Measurements from ENCODE around the gene EXD3.
"Not testable (repeated sequence)": the region's sequence is repeated elsewhere in the genome, so short reads cannot be mapped to it uniquely, and the experiment has no call there.

EXD3 gene

DNA sequence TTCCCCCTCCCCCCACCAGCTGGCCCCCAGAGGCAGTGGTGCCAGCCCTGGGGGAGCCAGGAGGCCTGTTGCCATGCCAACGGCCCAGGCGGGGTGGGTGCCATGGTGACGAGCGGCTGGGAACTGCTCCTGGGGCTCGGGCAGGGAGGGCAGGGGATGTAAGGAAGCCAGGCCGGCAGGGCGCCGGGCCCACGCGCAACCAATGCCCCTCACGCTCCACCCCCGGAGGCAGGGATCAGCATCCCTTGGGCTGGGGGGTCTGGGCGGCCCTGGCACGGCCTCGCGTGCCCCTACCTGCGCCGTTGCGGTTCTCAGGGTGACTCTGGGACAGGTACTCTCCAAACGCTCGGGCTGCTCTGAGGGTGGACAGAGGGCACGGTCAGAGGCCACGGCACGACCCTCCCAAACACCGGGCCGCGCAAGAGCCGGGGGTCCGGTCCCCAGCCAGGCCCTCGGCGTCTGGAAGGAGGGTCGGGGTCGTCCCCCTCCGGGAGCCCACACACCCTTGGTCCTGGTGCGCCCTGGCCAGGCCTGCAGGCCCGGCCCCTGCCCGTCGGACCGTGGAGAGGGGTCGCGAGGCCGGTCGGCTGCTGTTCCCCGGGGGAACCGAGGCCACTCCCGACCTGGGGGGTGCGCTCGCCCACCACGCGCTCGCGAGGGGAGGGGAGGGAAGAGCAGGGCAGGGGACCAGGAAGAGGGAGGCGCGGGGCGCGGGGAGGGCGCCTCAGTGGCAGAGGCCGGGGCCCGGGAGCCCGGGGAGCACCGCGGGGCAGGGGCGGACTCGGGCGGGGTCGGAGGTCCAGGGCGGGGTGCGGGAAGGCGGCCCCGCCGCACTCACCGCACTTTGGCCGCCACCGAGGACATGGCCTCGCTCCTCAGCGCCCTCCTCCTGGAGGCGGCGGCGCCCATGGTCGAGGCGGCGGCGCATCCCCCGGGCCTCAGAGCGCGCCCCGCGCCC is 35.5 kb upstream of the EXD3 start:
- no peak for DNase-seq (ENCODE audit: low read depth, low spot score)

DNA sequence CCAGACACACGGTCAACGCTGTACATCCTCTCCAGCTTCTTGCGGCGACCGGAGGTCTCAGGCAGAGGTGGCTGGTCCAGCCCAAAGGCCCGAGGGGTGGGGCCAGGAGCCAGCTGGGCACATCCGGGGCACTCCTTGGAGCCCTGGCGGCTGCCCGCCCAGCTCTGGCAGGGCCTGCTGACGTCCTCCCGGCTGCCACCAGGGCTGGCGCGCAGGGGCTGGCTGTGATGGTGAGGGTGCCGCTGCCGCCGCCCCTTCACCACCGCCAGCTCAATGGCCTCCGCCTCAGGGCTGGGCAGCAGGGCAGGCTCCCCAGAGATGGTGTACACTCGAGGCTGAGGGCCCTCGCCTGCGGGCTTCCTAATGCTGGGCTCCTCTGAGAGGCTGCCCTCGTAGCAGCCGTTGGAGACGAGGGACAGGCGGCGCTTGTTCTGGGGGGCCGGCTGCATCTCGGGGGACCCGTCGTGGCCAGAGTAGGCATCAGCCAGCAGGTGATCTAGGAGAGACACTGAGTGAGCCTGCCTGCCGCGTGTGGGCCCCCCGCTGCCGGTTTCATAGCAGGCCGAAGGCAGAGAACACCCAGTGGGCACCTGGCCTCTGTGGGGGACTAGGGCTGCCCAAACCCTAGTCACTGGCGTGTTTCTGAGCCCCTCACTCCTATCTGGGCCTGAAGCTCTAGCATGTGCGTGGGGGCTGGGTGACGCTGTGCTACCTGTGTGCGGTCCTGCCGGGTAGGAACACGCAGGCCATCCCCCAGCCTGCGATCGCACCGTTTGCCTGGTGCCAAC is 34.6 kb upstream of the EXD3 start:
- no peak for DNase-seq (ENCODE audit: low read depth, low spot score)

DNA sequence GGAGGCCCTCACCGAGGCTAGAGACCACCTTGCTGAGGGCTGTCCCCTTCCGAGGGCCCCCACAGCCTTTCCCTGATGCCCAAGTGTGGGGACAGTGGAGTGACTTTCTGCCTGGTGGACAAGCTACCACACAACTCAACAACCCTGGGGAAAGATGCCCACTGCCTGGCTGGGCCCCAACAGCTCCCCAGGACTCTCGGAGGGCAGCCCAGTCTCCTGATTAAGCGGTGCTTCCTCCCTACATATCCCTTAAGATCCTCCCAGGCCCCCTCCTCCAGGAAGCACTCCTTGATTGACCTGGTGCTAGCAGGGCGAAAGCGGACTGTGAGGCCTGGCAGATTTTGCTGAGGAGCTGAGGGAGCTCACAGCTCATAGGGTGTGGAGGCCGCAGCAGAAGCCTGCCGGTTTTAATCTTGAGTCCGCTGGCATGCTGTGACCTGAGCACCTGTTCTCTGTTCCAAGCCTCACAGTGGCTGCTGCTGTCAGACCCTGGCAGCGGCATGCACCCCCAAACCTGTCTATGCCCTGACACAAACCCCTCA is 34.0 kb upstream of the EXD3 start:
- no peak for DNase-seq (ENCODE audit: low read depth, low spot score)

DNA sequence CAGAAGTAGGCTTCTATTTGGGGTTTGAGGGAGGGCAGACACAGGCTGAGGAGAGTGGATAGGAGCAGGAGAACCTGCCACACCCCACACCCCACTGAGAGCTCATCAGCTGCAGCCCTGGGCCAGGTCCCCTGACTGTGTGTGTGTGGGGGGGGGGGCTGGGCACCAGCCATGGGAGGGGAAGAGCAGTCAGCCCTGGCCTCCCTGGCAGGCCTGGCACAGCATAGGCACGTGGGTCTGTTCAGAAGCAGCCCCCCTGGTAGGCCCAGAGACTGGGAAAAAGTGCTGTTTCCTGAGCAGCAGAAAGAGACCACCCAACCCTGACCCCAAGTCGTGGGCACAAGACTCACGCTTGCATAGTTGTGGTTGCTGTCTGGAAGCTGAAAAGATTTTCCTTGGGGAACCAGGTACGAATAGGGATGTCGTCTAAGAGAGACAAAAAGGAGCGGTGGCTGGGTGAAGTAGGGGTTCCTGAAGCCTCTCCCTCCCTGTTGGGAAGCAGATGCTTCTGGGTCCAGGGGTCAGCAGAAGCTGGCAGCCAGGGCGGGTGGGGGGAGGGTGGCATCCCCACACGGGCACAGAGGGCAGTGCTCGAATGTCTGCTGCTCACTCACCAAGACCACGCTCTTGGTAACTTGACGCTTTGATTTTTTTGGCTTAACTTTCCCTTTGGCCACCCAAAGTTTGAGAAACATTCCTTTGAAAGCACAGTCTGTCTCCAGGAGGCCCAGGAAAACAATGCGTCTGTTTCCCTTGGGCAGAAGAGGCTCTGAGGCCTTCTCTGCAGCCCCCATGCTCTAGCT is 33.3 kb upstream of the EXD3 start:
- DNase-seq (ENCODE audit: low read depth, low spot score) = no peak

DNA sequence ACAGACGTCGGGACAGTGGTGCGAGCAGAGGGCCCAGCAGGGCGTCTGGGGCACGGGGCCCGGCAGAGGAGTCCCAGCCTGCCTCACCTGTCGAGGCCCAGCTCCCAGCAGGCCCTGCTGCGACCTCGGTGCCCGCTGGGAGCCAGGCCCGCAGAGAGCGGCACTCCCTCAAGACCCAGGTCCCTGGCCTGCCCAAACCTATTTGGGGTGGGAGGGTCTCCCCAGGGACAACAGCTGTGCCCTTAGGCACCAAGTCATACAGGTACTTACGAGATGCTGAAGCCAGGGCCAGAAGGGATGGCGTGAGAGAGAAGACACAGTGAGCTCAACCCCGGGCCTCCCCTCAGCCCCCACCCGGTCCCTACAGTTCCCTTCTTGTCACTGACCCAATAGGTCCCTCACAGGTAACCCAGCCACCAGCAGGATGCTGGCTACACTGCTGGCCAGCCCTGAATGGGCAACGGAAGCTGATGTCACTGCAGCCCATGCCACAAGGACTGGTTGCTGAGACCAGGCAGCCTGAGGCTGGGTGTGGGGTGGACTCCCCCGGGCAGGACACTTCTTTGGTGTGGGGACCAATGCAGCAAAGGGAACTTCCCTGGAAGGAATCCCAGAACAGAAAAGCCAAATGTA is 32.5 kb upstream of the EXD3 start:
- DNase-seq (ENCODE audit: low read depth, low spot score) = no peak

DNA sequence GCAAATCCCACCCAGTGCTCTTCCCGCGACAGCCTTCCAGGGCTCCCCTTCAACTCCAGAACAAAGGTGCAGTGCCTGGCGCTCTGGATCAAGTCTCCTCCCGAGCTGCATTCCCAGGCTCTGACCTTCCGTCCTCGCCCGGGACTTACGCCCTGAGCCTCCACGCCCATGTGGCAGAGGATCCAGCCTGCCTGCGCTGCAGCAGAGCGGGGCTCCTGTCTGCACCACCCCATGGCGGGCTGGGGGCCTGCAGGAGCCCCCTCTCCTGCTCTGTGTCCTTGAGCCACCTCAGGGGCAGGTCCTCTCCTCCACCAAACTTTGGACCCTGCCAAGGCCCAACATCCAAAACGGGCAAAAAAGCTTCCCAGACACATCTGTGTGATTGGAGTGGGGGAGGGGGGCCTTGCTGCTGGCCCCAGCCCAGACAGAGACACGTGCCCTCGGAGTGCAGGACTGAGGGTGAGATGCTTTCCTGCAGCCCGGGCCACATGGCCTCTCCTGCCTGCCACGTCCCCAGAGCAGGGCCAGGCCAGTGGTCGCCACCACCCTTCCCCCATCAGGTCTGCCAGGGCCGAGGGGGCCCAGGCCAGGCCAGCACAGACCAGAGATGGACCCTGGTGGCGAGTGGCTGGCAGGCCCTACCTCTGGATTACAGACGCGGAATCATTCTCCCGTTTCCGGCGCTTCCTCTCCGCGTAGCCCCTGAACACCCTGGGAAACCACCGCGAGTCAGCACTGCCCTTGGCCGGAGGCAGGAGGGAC is 31.8 kb upstream of the EXD3 start:
- no peak for DNase-seq (ENCODE audit: low read depth, low spot score)

DNA sequence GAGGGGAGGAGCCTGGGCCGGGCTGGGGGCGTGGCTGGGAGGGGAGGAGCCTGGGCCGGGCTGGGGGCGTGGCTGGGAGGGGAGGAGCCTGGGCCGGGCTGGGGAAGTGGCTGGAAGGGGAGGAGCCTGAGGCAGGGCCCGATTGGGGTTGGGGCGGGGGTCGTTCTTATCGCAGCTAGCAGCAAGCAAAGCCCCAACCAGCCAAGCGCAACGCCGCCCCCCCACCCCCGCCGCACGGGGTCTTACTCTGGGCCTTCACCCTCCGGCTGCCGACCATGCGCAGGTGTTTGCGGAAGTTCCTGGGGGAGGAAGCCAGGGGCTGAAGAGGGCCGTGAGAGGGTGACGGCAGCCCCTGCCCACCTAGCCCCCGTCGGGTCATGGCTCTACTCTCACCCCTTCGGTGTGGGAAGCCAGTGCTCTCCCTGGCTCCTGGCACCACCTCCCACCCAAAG is 31.2 kb upstream of the EXD3 start:
- DNase-seq (ENCODE audit: low read depth, low spot score) = no peak

DNA sequence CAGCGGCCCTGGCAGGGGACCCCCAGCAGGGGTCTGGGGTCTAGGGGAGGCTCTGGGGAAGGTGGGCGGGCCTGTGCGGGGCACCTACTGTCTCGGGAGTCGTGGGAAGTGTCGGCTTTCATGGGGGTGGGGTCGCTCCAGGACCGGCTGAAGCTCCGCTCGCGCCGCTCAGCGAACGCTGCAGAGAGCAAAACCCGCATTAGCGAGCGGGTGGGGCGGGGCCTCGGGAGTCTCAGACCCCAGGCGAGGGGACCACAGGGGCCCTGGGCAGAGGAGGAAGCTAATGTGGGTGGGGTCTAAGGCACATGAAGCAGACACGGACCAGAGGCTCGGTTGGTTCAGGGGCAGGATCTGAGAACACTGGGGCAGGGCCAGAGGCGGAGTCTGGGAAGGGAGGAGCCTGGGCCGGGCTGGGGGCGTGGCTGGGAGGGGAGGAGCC is 30.7 kb upstream of the EXD3 start:
- DNase-seq (ENCODE audit: low read depth, low spot score) = peak; percentile 85

DNA sequence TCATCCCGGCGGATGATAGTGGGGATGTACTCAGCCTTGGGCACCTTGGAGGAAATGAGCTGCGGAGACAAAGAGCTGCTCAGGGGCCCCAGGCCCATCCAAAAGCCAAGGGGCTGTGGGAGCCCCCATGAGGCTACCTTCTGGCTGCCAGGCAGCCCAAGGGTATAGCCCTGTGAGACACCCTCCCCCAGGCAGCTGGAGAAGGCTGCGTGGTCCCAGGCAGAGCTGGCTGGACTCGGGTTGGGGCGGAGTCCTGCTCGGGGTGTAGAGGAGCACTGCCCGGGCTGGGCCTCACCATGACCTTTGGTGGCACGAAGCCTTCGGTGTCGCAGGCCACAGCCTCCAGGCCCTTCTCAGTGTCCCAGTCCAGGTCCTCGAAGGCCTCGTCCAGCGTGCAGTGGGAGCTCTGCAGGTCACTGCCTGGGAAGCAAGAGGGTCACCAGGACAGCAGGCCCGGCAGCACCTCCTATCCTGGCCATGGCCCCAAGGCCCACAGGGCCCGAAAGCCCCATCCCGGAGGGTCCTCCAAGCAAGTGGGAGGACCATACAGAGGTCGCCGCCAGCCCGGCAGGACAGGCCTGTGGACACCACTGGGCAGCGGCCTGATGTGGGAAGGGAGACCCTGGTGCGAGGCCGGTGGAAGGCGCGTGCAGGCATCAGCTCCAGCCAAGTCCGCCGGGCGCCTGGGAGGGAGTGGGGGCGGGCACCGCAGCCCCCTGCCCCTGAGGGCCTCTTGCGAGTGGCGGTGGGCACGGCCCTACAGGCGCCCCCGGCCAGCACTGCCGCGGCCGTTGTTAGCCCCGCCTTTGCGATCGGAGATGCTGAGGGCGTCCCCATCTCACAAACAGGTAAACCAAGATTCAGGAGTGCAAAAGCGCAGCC is 30.0 kb upstream of the EXD3 start:
- no peak for DNase-seq (ENCODE audit: low read depth, low spot score)

DNA sequence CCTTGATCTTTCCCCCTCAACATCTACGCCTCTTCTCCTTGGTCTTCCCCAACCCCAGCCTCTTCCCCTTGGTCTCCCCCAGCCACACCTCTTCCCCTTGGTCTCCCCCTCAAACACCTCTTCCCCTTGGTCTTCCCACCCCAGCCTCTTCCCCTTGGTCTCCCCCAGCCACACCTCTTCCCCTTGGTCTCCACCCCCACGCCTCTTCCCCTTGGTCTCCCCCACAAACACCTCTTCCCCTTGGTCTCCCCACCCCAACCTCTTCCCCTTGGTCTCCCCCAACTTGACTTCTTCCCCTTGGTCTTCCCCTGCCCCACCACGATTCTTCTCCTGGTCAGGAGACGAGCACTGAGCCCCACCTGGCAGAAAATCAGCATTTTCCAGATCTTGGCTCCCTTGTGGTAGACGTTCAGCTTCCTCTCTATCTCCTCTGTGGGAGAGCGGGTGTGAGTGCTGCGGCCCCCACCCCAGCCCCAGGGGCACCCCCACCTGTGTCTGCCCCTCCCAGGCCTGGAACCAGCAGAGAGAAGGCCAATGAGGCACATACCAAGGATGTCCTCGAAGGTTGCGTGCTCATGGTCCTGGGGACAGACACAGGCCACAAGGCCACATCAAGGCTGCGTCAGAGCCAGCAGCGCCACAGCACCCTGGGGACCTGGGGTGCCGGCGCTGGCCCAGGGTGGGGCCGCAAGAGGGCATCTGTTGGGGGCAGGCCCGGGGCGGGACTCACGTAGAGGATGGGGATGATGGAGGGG is 29.2 kb upstream of the EXD3 start:
- DNase-seq (ENCODE audit: low read depth, low spot score) = no peak

DNA sequence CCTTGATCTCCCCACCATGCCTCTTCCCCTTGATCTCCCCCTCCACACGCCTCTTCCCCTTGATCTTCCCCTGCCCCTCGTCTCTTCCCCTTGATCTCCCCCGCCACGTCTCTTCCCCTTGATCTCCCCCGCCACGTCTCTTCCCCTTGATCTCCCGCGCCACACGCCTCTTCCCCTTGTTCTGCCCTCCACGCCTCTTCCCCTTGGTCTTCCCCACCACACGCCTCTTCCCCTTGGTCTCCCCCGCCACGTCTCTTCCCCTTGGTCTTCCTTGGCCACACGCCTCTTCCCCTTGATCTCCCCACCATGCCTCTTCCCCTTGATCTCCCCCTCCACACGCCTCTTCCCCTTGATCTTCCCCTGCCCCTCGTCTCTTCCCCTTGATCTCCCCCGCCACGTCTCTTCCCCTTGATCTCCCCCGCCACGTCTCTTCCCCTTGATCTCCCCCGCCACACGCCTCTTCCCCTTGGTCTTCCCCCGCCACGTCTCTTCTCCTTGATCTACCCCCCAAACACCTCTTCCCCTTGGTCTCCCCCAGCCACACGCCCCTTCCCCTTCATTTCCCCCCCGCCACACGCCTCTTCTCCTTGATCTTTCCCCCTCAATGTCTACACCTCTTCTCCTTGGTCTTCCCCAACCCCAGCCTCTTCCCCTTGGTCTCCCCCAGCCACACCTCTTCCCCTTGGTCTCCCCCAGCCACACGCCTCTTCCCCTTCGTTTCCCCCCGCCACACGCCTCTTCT is 28.5 kb upstream of the EXD3 start:
- not testable (repeated sequence) for DNase-seq (ENCODE audit: low read depth, low spot score)

DNA sequence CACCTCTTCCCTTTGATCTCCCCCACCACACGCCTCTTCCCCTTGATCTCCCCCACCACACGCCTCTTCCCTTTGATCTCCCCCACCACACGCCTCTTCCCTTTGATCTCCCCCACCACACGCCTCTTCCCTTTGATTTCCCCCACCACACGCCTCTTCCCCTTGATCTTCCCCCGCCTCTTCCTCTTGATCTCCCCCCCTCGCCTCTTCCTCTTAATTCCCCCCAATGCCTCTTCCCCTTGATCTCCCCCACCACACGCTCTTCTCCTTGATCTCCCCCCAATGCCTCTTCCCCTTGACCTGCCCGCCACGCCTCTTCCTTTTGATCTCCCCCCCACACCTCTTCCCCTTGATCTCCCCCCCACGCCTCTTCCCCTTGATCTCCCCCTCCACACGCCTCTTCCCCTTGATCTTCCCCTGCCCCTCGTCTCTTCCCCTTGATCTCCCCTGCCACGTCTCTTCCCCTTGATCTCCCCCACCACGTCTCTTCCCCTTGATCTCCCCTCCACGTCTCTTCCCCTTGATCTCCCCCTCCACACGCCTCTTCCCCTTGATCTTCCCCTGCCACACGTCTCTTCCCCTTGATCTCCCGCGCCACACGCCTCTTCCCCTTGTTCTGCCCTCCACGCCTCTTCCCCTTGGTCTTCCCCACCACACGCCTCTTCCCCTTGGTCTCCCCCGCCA is 27.7 kb upstream of the EXD3 start:
- not testable (repeated sequence) for DNase-seq (ENCODE audit: low read depth, low spot score)

DNA sequence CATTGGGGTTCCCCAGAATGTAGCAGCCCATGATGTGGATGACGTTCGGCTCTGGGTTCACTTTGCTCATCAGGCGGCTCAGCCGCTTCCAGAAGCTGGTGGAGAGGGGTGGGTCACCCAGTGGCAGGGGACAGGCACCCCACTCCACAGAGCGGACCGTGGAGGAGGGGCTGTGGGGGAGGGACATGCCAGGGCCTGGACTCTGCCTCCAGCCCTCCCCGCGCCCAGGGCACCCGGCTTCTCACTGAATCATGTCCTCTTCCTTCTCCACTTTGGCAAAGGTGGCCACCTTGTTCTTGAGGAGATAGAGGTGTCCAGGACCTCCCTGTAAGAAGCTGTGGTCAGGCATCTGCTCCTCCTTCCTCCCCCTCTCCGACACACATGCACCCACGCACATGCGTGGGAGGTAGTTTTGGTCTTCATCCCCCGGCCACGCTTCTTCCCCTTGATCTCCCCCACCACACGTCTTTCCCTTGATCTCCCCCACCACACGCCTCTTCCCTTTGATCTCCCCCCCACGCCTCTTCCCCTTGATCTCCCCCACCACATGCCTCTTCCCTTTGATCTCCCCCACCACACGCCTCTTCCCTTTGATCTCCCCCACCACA is 27.1 kb upstream of the EXD3 start:
- DNase-seq (ENCODE audit: low read depth, low spot score) = no peak

DNA sequence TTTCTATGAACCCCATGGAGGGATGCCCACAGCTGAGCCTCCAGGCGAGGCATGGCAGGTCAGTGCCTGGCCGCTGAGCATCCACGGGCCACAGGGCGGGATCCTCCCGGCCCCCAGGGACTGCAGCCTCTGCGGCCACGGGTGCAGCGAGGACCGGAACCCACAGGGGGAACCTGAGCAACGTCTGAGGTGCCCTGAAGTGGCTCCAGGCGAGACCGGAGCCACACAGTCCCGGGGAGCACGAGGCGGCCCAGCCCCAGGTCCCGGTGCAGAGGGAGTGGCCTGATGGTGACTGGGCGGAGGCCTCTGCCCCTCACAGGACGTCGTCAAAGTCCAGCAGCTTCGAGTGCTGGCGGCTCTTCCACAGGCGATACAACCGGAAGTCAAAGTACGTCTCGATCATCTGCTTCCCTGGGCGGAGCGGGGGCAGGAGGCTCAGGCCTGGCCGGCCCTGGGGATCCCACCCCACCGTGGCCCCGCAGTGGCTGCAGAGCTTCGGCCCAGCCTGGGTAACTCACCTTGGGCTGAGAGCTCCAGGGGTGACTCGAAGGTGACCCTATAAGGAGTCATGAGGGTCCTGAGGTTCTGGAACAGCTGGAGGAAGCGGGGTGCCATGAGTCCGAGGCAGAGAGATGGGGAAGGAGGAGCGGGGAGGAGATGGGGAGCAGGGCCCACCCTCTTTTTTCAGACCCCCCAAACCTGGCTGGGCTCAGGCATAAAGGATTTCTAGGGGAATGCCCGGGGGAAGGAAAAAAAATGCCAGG is 26.3 kb upstream of the EXD3 start:
- no peak for DNase-seq (ENCODE audit: low read depth, low spot score)

DNA sequence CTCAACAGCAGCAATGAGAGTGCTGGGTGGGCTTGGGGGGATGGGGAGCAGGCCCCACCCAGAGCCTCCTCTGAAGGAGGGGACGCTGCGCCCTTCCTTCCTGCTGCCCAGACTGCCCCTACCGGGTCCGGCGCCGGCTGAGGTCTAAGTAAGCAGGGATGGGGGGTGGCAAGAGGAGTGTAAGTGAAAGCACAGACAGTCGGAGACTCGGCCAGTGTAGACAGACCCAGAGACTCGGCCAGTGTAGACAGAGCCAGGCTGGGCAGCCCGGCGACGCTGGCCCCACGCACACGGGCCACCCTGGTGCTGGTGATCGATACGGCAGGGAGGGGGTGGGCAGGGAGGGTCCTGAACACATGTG is 25.6 kb upstream of the EXD3 start:
- DNase-seq (ENCODE audit: low read depth, low spot score) = no peak

Data from iPS DF 19.7 (cell line).